GM19193 (cell line): Measurements from ENCODE around the gene KRTAP27-1.

Experiments used
- POLR2A ChIP-seq: IDR thresholded peaks from 4 replicates; pipeline ENCODE4 v1.6.1; 2011; ENCODE audit not compliant: insufficient read depth, insufficient read length; ENCODE audit errors: extremely low read depth

The KRTAP27-1 gene

GRCh38 chr21:30337276-30337744 is at the start of gene KRTAP27-1:
TSS of gene KRTAP27-1 (minus strand) at chr21:30337694. CDS start at chr21:30337668, 26 bp downstream.
- no peak for TF ChIP-seq POLR2A

- TF ChIP-seq POLR2A: no peak
Measured at GRCh38 chr21:30382201-30382600, 44.7 kb upstream of the KRTAP27-1 start.

GRCh38 chr21:30372139-30372770 is 34.8 kb upstream of the KRTAP27-1 start, which contains the start of gene KRTAP13-2:
TSS of gene KRTAP13-2 (minus strand) at chr21:30372271. CDS start at chr21:30372213, 58 bp downstream.
- no peak for TF ChIP-seq POLR2A

GRCh38 chr21:30355906-30356305 is 18.4 kb upstream of the KRTAP27-1 start:
- TF ChIP-seq POLR2A: no peak

GRCh38 chr21:30354308-30355005 is 17.0 kb upstream of the KRTAP27-1 start:
- no peak for TF ChIP-seq POLR2A

GRCh38 chr21:30351534-30351933 is 14.0 kb upstream of the KRTAP27-1 start:
- TF ChIP-seq POLR2A: no peak

- no peak for TF ChIP-seq POLR2A
Measured at GRCh38 chr21:30349572-30349971, 12.1 kb upstream of the KRTAP27-1 start.

GRCh38 chr21:30348506-30348905 is 11.0 kb upstream of the KRTAP27-1 start, which contains the start of gene KRTAP23-1:
TSS of gene KRTAP23-1 (minus strand) at chr21:30348606. CDS start at chr21:30348606, 0 bp downstream.
- no peak for TF ChIP-seq POLR2A

- TF ChIP-seq POLR2A: no peak
Measured at GRCh38 chr21:30345014-30345413, 7.5 kb upstream of the KRTAP27-1 start.

GRCh38 chr21:30340714-30341573 is 3.5 kb upstream of the KRTAP27-1 start:
- no peak for TF ChIP-seq POLR2A

GRCh38 chr21:30338717-30339116 is 1.2 kb upstream of the KRTAP27-1 start:
- no peak for TF ChIP-seq POLR2A

- TF ChIP-seq POLR2A: no peak
Measured at GRCh38 chr21:30337772-30338171, 278 bp upstream of the KRTAP27-1 start.

- TF ChIP-seq POLR2A: no peak
Measured at GRCh38 chr21:30336596-30336995, 898 bp downstream of the KRTAP27-1 start.

GRCh38 chr21:30333736-30334135 is 3.8 kb downstream of the KRTAP27-1 start:
- TF ChIP-seq POLR2A: no peak

- no peak for TF ChIP-seq POLR2A
Measured at GRCh38 chr21:30332681-30333080, 4.8 kb downstream of the KRTAP27-1 start.

- TF ChIP-seq POLR2A: no peak
Measured at GRCh38 chr21:30329203-30329875, 8.2 kb downstream of the KRTAP27-1 start.
